ELF-1 (cell line): ENCODE data around the gene DUSP6.

Source experiments
- DNase-seq: peaks from one replicate; pipeline ENCODE4 v3.0.0-alpha.2; 2016; ENCODE audit warnings: low read depth, low spot score

The DUSP6 gene

GRCh38 chr12:89352492-89353187, at the start of gene DUSP6:
Gene DUSP6 (minus strand): TSS chr12:89352501. CDS start chr12:89352039, 462 bp downstream.
- DNase-seq, result peak; percentile 99

- DNase-seq, result no peak
Measured at GRCh38 chr12:89401433-89402058, 49.2 kb upstream of the DUSP6 start.

- DNase-seq, result no peak
Measured at GRCh38 chr12:89400415-89400814, 48.1 kb upstream of the DUSP6 start.

- DNase-seq, result no peak
Measured at GRCh38 chr12:89395712-89396111, 43.4 kb upstream of the DUSP6 start.

GRCh38 chr12:89393551-89394121, 41.3 kb upstream of the DUSP6 start:
- no peak for DNase-seq

- DNase-seq, result no peak
Measured at GRCh38 chr12:89392391-89392790, 40.1 kb upstream of the DUSP6 start.

- no peak for DNase-seq
Measured at GRCh38 chr12:89391726-89392336, 39.5 kb upstream of the DUSP6 start.

GRCh38 chr12:89390802-89391673, 38.7 kb upstream of the DUSP6 start:
- no peak for DNase-seq

- DNase-seq, result no peak
Measured at GRCh38 chr12:89389755-89390661, 37.7 kb upstream of the DUSP6 start.

GRCh38 chr12:89386138-89386537, 33.8 kb upstream of the DUSP6 start:
- DNase-seq, result no peak

GRCh38 chr12:89384807-89385206, 32.5 kb upstream of the DUSP6 start:
- no peak for DNase-seq

- DNase-seq, result peak; percentile 32
Measured at GRCh38 chr12:89384050-89384758, 31.9 kb upstream of the DUSP6 start.

- DNase-seq, result no peak
Measured at GRCh38 chr12:89383235-89384049, 31.1 kb upstream of the DUSP6 start.

- DNase-seq, result no peak
Measured at GRCh38 chr12:89382328-89382727, 30.0 kb upstream of the DUSP6 start.

GRCh38 chr12:89379839-89380467, 27.7 kb upstream of the DUSP6 start:
- DNase-seq, result no peak

GRCh38 chr12:89379148-89379838, 27.0 kb upstream of the DUSP6 start:
- DNase-seq, result no peak

- no peak for DNase-seq
Measured at GRCh38 chr12:89376844-89377243, 24.5 kb upstream of the DUSP6 start.

GRCh38 chr12:89376202-89376529, 23.9 kb upstream of the DUSP6 start:
- no peak for DNase-seq
